Stimulated activated CD4-positive, alpha-beta T cell treated with anti-CD3 and anti-CD28 coated beads, Interleukin-2, amount 100 ng/mL, for 24 hours (primary cell): ENCODE measurements around the gene PDE4D.

ENCODE experiments used
- DNase-seq, 2 donors: peaks; one replicate each; pipeline ENCODE4 v3.0.0-alpha.2; 2020

The PDE4D gene

DNA sequence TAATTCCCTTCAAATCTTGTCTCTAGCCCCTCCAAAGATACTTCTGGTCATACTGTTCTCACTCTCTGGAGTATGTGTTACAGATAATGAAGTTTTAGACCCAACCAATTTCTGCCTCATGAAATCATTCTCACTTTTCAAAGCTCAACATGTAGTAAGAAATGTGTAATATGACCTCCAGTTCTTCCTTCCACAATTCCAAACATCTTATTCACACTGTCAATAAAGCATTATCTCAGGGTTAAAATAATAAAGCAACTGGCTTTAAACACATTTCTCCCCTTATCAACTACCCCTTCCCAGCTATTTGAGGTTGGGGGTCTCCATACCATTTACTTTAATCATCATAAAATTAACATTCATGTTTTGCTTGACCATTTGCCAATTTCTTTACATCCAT is 656.5 kb downstream of the PDE4D start:
- DNase-seq: no peak

- DNase-seq: no peak
Measured at GRCh38 chr5:59236448-59236847, 657.1 kb downstream of the PDE4D start.

GRCh38 chr5:59234236-59234635 is 659.3 kb downstream of the PDE4D start:
- DNase-seq: no peak

GRCh38 chr5:59231221-59231931 is 662.1 kb downstream of the PDE4D start:
- no peak for DNase-seq

DNA sequence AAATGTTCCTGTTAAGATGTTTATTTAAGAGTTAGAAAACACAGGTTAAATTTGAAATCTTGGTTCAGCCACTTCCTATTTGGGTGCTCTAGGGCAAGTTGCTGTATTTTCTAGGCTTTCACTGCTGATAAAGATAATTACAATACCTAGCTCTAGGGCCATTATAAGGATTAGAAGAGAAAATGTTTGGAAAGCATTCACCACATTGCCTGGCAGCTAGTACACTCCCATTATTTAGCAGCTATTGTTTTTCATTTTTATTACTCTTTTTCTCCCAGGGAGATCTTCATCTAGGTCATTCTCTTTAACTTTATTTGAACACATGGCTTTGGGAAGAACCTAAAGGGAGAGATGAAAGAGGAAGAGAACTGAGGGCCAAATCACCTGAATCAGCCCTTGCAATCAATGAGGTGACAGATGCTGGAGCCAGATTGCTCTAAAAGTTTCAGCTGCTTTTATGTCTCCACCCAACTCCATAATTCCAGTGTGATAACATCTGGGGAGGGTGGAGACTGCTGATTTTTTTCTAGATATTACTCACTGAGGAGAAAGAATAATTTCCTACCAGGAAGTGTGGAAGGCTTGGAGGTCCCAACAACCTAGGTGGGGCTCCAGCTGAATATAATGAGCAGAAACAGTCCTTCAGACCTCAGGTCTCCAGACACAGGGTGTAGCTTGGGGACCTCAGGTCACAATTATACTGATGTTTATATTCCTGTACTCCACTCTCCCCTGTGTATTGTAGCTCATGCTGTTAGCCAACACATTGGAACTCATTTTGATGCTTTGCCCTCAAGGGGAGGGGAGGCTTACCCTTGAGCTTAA is 670.6 kb downstream of the PDE4D start:
- DNase-seq: no peak

DNA sequence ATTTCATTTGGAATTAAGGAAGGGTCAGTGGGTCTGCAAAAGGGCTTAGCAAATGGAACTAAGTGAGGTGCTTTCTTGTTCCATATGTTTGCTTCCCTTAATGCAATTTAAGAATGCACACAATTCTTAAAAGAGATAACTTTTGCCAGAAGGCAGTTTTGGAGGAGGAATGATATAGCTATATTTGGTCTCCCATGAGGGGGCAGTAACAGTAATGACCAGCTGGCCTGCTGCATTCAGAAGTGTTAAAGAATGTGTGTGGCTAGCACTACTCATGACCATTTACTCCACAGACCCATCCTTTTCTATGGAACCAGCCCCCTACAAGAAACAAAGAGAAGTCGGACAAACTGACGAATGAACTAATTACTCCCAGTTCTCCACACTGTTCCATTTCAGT is 671.8 kb downstream of the PDE4D start:
- DNase-seq: no peak

DNA sequence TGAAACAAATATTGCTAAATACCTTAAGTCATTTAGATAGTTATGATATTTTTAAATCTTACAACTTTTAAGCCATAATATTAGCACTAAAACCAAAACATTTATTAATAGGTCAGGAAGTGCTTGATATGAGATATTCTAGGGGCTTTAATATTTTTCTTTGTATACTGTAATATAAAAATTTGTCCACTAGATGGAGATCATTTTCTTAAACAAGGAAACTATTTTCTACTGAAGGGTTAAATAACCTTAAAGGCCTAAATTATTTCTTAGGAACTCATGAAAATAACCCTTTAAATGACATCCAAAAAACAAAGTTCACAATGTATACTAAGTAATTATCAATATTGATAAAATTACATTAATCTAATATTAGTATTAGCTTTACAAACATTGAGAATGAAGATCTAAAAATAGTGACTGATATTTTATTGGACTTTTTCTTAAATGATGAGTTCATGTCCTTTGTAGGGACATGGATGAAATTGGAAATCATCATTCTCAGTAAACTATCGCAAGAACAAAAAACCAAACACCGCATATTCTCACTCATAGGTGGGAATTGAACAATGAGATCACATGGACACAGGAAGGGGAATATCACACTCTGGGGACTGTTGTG is 675.0 kb downstream of the PDE4D start:
- no peak for DNase-seq

- DNase-seq: no peak
Measured at GRCh38 chr5:59216841-59217240, 676.7 kb downstream of the PDE4D start.

DNA sequence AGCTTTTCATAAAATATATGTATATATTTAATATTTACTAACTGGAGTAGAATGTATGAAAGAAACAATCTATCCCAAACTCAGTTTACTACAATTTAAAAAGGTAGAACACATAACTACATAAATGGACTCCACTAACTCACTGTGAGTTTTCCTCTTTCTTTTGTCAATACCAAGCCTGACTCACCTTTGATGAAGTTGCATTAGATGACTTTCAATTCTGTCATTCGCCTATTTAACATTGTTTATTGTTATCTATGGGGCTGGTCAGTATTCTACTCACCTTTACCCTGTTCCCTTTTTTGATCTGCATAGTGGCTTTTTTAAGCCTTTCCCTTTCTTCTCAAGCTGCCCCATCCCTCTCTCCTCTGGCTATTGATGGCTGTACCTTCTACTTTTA is 680.9 kb downstream of the PDE4D start:
- DNase-seq: no peak

DNA sequence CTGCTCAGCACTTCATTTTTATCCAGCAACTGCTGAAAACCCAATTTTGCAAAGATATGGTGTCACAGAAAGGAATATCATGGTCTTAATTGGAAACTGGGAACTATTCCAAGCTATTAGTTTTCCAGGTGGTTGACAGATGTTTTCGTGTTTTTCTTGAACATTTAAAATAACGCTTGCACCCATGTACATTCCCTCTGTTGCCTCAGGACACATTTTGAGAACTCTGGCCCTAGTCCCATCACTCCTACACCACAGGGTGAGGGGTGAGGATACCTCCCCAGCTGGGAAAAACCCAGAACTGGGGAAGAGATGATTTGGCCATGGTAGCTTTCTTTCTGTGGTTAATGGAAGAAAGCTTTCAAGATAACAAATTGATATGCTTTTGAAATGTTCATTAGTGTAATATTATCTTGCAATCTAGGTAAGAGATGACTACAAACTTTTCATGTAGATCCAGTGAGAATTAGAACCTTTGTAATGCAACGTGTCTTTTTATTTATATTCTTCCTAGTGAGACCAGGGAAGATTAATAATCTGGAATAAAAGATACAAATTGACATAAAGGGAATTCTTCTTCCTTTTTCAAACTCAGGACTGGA is 683.7 kb downstream of the PDE4D start:
- no peak for DNase-seq

DNA sequence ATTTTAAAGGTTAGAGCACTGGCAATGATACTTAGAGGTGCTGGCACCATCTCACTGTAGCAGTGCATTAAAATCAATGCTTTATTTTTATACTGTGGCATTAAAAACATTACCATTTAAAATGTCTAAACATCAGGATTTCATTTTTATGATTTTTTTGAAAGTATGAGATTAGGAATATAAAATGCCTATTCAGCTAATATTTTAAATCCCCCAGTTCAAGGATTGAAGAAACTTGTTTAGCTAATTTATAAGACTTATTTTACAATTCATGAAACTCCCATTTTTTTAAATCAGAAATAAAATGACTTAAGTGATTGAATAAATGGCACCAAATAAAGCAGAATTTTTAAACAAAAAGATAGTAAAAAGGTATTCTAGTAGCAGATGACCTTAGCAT is 685.1 kb downstream of the PDE4D start:
- no peak for DNase-seq

- no peak for DNase-seq
Measured at GRCh38 chr5:59207401-59207800, 686.1 kb downstream of the PDE4D start.

- no peak for DNase-seq
Measured at GRCh38 chr5:59206132-59206581, 687.4 kb downstream of the PDE4D start.

GRCh38 chr5:59204114-59204897 is 689.2 kb downstream of the PDE4D start:
- DNase-seq: no peak

DNA sequence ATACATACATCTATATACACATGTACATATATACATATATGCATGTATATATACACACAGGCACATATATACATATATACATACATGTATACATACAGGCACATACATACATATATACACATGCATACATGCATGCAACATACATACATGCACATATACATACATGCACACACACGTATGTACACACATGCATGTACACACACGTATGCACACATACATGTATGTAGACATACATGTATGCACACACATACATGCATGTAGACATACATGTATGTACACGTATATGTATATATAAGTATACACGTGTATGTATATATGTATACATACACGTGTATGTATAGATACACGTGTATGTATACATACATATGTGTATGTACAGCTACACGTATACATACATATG is 693.7 kb downstream of the PDE4D start:
- DNase-seq: no peak

GRCh38 chr5:59198832-59199231 is 694.7 kb downstream of the PDE4D start:
- no peak for DNase-seq

- no peak for DNase-seq
Measured at GRCh38 chr5:59198365-59198764, 695.2 kb downstream of the PDE4D start.

- DNase-seq: no peak
Measured at GRCh38 chr5:59197911-59198310, 695.6 kb downstream of the PDE4D start.

GRCh38 chr5:59193616-59194319 is 699.8 kb downstream of the PDE4D start:
- no peak for DNase-seq

GRCh38 chr5:59190746-59191145 is 702.8 kb downstream of the PDE4D start:
- no peak for DNase-seq

DNA sequence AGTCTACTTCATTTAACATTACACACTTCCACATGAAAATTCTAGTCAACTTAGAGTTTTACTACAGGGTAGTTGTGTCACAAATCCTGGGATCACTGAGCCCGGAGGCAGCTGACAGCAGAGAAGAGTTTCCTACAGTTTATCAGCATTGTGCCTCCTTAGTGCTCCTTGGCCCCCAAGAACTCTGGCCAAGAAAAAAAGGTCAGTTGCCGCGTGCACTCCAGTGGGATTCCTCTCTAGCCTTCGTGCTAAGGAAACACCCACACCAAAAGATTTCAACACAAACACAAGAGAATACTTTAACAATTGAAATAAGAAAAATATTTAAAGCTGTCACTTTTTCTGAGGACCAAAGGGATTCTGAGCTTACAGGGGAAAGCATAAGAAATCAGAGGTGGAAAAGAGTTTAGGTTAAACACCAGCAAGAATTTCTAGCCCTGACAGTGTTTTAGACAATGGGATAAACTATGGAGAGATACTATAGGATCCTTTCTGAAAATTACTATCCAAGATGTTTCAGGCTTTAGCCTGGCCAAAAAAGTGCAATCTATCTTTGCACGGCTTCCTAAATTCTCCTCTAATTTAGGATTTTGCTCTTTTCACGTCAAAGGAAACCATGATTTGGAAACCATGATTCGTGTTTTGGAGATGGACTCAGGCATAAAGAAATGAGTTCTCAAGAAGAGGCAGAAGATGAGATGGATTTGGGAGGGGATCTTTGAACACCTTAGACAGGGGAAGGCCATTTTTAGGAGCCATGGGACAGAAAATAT is 703.9 kb downstream of the PDE4D start:
- no peak for DNase-seq
